Esophagus (tissue), 2 donors: ENCODE results near the gene RBMS3. TPM values are rescaled to one million over a fixed set of nuclear protein-coding genes. Genes with fewer than 3 reads are reported as not detected.
"Not testable (repeated sequence)": the region's sequence is repeated elsewhere in the genome, so short reads cannot be mapped to it uniquely, and the experiment has no call there.

ENCODE experiments used
- H3K27ac ChIP-seq, 2 donors: one replicate each; pipeline ENCODE4 v1.5.1; 2013; ENCODE audit warnings: low read depth in 2 of 2, mild to moderate bottlenecking in 2 of 2, inconsistent platforms in 1 of 2, low read length in 1 of 2, moderate library complexity in 1 of 2
- H3K27me3 ChIP-seq, 2 donors: one replicate each; pipeline ENCODE4 v1.6.1; 2013; ENCODE audit warnings: low read length in 2 of 2, control low read depth in 1 of 2, mild to moderate bottlenecking in 1 of 2; ENCODE audit not compliant: insufficient read depth in 2 of 2, control insufficient read depth in 1 of 2
- H3K36me3 ChIP-seq, 2 donors: one replicate each; pipeline ENCODE4 v1.6.1; 2013; ENCODE audit warnings: low read length in 1 of 2; ENCODE audit not compliant: control insufficient read depth in 2 of 2, insufficient read depth in 2 of 2
- H3K4me1 ChIP-seq, 2 donors: one replicate each; pipeline ENCODE4 v1.6.1; 2013; ENCODE audit warnings: low read length in 1 of 2; ENCODE audit not compliant: control insufficient read depth in 2 of 2, insufficient read depth in 2 of 2
- H3K4me3 ChIP-seq, 2 donors: one replicate each; pipeline ENCODE4 v1.5.1; 2013; ENCODE audit warnings: low read length in 2 of 2, mild to moderate bottlenecking in 2 of 2, low read depth in 1 of 2, moderate library complexity in 1 of 2
- H3K9me3 ChIP-seq, 2 donors: one replicate each; pipeline ENCODE4 v1.6.1; 2013; ENCODE audit warnings: mild to moderate bottlenecking in 2 of 2, low read depth in 1 of 2, low read length in 1 of 2, moderate library complexity in 1 of 2; ENCODE audit not compliant: control insufficient read depth in 2 of 2, insufficient read depth in 1 of 2
- WGBS, 2 donors: extraction: QIAGEN DNeasy Blood & Tissue Kit; methylation state at CpG; one replicate each; pipeline ENCODE4 v1.1.7; 2013; 5-methylcytosine and 5-hydroxymethylcytosine counted together
- polyA plus RNA-seq, 2 donors: library from polyadenylated mRNA; stranded (reverse); fragments of 200-250 nt; gene quantifications; one replicate each; pipeline ENCODE4 v1.2.3, GENCODE V29; 2013
- donor health status: healthy with polysubstance abuse.
- donor health status: Bipolar disorder and iron deficiency.

Gene RBMS3
- polyA plus RNA-seq, 2 donors: 1.1 to 1.7 TPM

DNA sequence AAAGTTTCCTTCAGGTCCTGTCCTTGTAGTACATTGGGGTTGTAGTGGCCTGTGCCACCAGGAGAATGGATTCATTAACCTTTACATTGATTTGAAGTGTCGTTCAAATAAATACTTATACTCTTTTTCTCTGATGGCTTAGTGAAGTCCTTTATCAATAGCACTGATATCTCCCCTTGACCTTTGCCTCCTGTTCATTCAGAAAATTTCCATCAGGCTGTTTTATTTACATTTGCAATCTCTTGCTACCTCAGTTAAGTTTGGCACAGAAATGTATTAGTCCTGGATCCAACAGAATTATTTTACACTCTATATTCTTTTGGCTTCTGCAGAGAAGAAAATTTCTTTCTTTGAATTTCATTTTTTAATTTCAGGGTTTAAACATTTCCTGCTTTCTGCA is 497.0 kb downstream of the RBMS3 start:
- no peaks in the 10 kb centered on the region for H3K9me3 ChIP-seq
- no peaks in the 10 kb centered on the region for H3K4me1 ChIP-seq
- H3K27ac ChIP-seq: no peak overlapping the region
- H3K36me3 ChIP-seq: no peaks in the 10 kb centered on the region
- H3K27me3 ChIP-seq: no peaks in the 10 kb centered on the region
- 74 to 77% methylated on average over 1 of the region's 1 CpG for WGBS, 2 donors
- no peak overlapping the region for H3K4me3 ChIP-seq

DNA sequence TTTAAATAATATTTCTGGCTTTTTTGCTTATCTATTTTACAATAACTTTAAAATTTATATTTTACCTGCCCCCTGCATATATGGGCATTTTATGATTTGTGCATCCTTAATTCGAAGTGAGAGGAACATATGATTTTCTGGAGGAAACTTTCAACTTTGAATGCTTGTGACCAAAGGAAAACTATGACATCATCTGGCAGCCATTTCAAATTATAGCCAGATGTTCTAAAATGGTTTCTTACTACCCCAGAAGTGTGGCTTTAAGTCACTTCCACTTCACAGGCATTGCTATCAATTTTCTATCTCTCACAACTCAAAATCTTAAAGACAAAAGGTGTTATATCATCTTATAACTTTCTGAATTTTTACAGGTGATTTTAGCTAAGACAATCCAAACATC is 508.8 kb downstream of the RBMS3 start:
- no peak overlapping the region for H3K4me3 ChIP-seq
- H3K27ac ChIP-seq: no peak overlapping the region
- H3K4me1 ChIP-seq: no peaks in the 10 kb centered on the region
- no peaks in the 10 kb centered on the region for H3K36me3 ChIP-seq
- 88 to 90% methylated on average over 1 of the region's 1 CpG for WGBS, 2 donors
- H3K9me3 ChIP-seq: no peaks in the 10 kb centered on the region
- no peaks in the 10 kb centered on the region for H3K27me3 ChIP-seq

DNA sequence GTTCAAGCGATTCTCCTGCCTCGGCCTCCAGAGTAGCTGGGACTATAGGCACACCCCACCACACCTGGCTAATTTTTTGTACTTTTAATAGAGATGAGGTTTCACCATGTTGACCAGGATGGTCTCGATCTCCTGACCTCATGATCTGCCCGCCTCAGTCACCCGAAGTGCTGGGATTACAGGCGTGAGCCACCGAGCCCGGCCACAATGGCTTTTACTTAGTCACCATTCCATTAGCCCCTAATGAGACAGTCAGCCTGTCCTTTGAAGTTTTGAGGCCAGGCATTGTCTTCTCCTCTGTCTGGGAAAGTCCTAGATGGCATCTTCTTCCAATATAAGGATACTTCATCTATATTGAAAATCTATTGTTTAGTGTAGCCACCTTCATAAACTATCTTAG is 515.9 kb downstream of the RBMS3 start:
- no peaks in the 10 kb centered on the region for H3K27me3 ChIP-seq
- WGBS, 2 donors: 92 to 97% methylated on average over 8 of the region's 8 CpGs
- H3K27ac ChIP-seq: no peak overlapping the region
- no peaks in the 10 kb centered on the region for H3K4me1 ChIP-seq
- no peaks in the 10 kb centered on the region for H3K9me3 ChIP-seq
- no peaks in the 10 kb centered on the region for H3K36me3 ChIP-seq
- H3K4me3 ChIP-seq: no peak overlapping the region

DNA sequence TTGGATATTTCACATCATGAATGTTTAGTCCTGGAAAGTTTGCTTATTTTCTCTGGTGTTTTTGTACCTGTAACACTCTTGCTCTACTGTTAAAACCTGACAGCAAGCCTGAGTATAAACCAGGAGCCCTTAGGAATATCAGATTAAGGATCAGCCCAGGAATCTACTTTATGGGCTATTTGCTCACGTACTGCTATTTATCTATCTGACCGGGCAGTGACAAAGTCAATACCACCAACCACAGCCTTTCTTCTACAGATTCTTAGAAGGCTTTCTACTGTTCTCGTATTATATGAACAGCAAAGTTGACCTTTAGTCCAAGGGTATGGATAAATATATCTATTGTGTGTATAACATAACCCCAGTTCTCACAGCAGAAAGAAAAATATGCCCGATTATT is 521.2 kb downstream of the RBMS3 start:
- H3K4me1 ChIP-seq: no peaks in the 10 kb centered on the region
- no peak overlapping the region for H3K27ac ChIP-seq
- no peak overlapping the region for H3K4me3 ChIP-seq
- H3K27me3 ChIP-seq: no peaks in the 10 kb centered on the region
- no peaks in the 10 kb centered on the region for H3K36me3 ChIP-seq
- no peaks in the 10 kb centered on the region for H3K9me3 ChIP-seq
- 69 to 87% methylated on average over 4 of the region's 4 CpGs for WGBS, 2 donors

- Histone ChIP-seq H3K36me3 (no peaks in the 10 kb centered on the region), H3K4me3 (no peak overlapping the region), H3K9me3 (no peaks in the 10 kb centered on the region), H3K27me3 (no peaks in the 10 kb centered on the region), H3K27ac (no peak overlapping the region), H3K4me1 (no peaks in the 10 kb centered on the region)
These were observed 523.2 kb downstream of the RBMS3 start for GRCh38 chr3:29804044-29804443.

GRCh38 chr3:29805757-29806156 is 524.9 kb downstream of the RBMS3 start:
- 29 to 89% methylated on average over 1 of the region's 1 CpG for WGBS, 2 donors

GRCh38 chr3:29808324-29808723 is 527.5 kb downstream of the RBMS3 start:
- H3K36me3 ChIP-seq, H3K27me3 ChIP-seq, H3K27ac ChIP-seq, H3K4me3 ChIP-seq, H3K9me3 ChIP-seq, H3K4me1 ChIP-seq: not testable (repeated sequence)
- 79 to 85% methylated on average over 3 of the region's 3 CpGs for WGBS, 2 donors

More at GRCh38 chr3:29805757-29806156, 524.9 kb downstream of the RBMS3 start:
- Histone ChIP-seq H3K9me3 (no peaks in the 10 kb centered on the region), H3K4me3 (no peak overlapping the region), H3K27ac (no peak overlapping the region), H3K27me3 (no peaks in the 10 kb centered on the region), H3K36me3 (no peaks in the 10 kb centered on the region), H3K4me1 (no peaks in the 10 kb centered on the region)

DNA sequence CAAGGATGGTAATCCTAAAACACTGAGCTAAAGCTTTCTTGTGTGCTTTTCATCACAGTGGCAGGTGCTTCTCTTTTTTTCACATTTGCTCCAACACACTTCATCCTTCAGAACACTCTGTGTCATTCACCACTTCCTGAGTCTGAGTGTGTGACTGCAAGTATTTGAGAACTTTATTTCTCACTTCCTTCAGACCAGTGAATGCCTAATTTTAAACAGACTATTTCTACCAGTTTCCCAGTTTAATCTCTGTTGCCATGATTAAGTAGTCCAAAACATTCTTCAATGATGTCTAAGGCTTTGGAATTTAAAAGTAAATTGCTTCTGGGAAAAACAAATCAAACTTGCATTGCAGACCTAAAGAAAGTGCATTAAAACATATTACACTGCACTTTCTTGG is 541.2 kb downstream of the RBMS3 start:
- Histone ChIP-seq H3K4me3 (no peak overlapping the region), H3K36me3 (no peaks in the 10 kb centered on the region), H3K4me1 (no peaks in the 10 kb centered on the region), H3K27me3 (no peaks in the 10 kb centered on the region), H3K27ac (no peak overlapping the region), H3K9me3 (no peaks in the 10 kb centered on the region)

GRCh38 chr3:29823233-29823632 is 542.4 kb downstream of the RBMS3 start:
- H3K36me3 ChIP-seq: no peaks in the 10 kb centered on the region
- no peak overlapping the region for H3K4me3 ChIP-seq
- no peak overlapping the region for H3K27ac ChIP-seq
- no peaks in the 10 kb centered on the region for H3K9me3 ChIP-seq
- no peaks in the 10 kb centered on the region for H3K27me3 ChIP-seq
- no peaks in the 10 kb centered on the region for H3K4me1 ChIP-seq
- 71 to 80% methylated on average over 1 of the region's 1 CpG for WGBS, 2 donors

GRCh38 chr3:29826712-29827111 is 545.8 kb downstream of the RBMS3 start:
- H3K9me3 ChIP-seq: no peaks in the 10 kb centered on the region
- H3K4me3 ChIP-seq: no peak overlapping the region
- H3K4me1 ChIP-seq: no peaks in the 10 kb centered on the region
- H3K27ac ChIP-seq: no peak overlapping the region
- no peaks in the 10 kb centered on the region for H3K36me3 ChIP-seq
- H3K27me3 ChIP-seq: no peaks in the 10 kb centered on the region
